Lower leg skin (tissue), 3 donors: Measurements from ENCODE around the gene NES.

Experiments used
- POLR2A ChIP-seq, 2 donors: fragments of 450-650 bp; IDR thresholded peaks; one replicate each; pipeline ENCODE4 v1.6.1; 2016 to 2017; ENCODE audit warnings: antibody characterized with exemption in 2 of 2, mild to moderate bottlenecking in 1 of 2, moderate library complexity in 1 of 2
- TF ChIP-seq, protein P1 (sequence below), 3 donors: fragments of 450-650 bp; IDR thresholded peaks; one replicate each; pipeline ENCODE4 v1.5.1; 2016; ENCODE audit warnings: antibody characterized with exemption in 3 of 3, mild to moderate bottlenecking in 3 of 3, moderate library complexity in 2 of 3

DNA sequence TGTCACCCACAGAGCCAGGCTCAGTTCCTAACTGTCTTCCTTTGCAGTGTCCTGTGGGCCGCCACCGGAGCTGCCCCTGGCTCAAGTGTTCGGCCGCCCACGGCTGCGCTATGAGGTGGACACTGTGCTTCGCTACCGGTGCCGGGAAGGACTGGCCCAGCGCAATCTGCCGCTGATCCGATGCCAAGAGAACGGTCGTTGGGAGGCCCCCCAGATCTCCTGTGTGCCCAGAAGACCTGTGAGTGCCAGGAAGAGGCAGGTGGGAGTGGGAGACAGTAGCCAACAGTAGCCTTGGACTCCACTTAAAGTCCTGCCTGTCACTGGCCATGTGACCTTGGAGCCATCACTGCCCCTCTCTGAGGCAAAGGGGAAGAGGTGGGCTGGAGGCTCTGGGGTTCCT lies 18.7 kb downstream of the NES start:
- TF ChIP-seq, protein P1, sequence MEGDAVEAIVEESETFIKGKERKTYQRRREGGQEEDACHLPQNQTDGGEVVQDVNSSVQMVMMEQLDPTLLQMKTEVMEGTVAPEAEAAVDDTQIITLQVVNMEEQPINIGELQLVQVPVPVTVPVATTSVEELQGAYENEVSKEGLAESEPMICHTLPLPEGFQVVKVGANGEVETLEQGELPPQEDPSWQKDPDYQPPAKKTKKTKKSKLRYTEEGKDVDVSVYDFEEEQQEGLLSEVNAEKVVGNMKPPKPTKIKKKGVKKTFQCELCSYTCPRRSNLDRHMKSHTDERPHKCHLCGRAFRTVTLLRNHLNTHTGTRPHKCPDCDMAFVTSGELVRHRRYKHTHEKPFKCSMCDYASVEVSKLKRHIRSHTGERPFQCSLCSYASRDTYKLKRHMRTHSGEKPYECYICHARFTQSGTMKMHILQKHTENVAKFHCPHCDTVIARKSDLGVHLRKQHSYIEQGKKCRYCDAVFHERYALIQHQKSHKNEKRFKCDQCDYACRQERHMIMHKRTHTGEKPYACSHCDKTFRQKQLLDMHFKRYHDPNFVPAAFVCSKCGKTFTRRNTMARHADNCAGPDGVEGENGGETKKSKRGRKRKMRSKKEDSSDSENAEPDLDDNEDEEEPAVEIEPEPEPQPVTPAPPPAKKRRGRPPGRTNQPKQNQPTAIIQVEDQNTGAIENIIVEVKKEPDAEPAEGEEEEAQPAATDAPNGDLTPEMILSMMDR (IDR thresholded peaks at IDR 0.05), result no peak
- no peak for TF ChIP-seq POLR2A (IDR thresholded peaks at IDR 0.05)
